Stomach (tissue), 19 donors: Measurements from ENCODE around the gene C8B. TPM values are rescaled to one million over a fixed set of nuclear protein-coding genes. Genes with fewer than 3 reads are reported as not detected.

Experiments used
- DNase-seq, 2 donors: peaks; one replicate each; pipeline versions ENCODE4 v3.0.0 to v3.0.0-alpha.2; 2013 to 2019
- H3K27ac ChIP-seq, 5 donors: fragments of 200-600 bp in 4 of 5; sonication (generic) in 4 of 5; one replicate each; pipeline ENCODE4 v1.5.1; 2013 to 2019; ENCODE audit warnings: mild to moderate bottlenecking in 1 of 5, moderate library complexity in 1 of 5
- H3K27me3 ChIP-seq, 3 donors: fragments of 200-600 bp; sonication (generic); one replicate each; pipeline ENCODE4 v1.5.1; 2017 to 2019; ENCODE audit warnings: mixed run types in 1 of 3
- H3K36me3 ChIP-seq, 4 donors: fragments of 200-600 bp; sonication (generic); 1 replicate in 3 of 4; 2 replicates in 1 of 4; pipeline ENCODE4 v1.5.1; 2016 to 2019
- H3K4me1 ChIP-seq, 4 donors: fragments of 200-600 bp; sonication (generic); one replicate each; pipeline ENCODE4 v1.5.1; 2016 to 2019
- H3K4me3 ChIP-seq, 4 donors: fragments of 200-600 bp; sonication (generic) in 3 of 4; one replicate each; pipeline ENCODE4 v1.5.1; 2016 to 2019; ENCODE audit warnings: mild to moderate bottlenecking in 1 of 4
- H3K9me3 ChIP-seq, 4 donors: fragments of 200-600 bp; sonication (generic); one replicate each; pipeline ENCODE4 v1.5.1; 2016 to 2019
- EP300 ChIP-seq: sonication (generic); formaldehyde crosslinking; IDR thresholded peaks from one replicate; pipeline ENCODE4 v1.6.1; 2017; ENCODE audit warnings: antibody characterized with exemption
- POLR2A ChIP-seq, 4 donors: fragments of 450-650 bp; IDR thresholded peaks; one replicate each; pipeline ENCODE4 v1.6.1; 2016; ENCODE audit warnings: antibody characterized with exemption in 4 of 4, control low read depth in 2 of 4, mild to moderate bottlenecking in 1 of 4, moderate library complexity in 1 of 4
- POLR2AphosphoS5 ChIP-seq, 3 donors: sonication (generic); formaldehyde crosslinking; IDR thresholded peaks; one replicate each; pipeline ENCODE4 v1.6.1; 2016; ENCODE audit warnings: antibody characterized with exemption in 3 of 3
- WGBS, 5 donors: extraction: QIAGEN DNeasy Blood & Tissue Kit in 3 of 5; methylation state at CpG; one replicate each; pipeline versions ENCODE4 v1.1.5 to v1.1.7; 2013 to 2018; 5-methylcytosine and 5-hydroxymethylcytosine counted together
- intact Hi-C: fragments of 100-400 bp; cut with DNase I; formaldehyde crosslinking; loops from one replicate; pipeline ENCODE4 v1.15.1; 2023; ENCODE audit warnings: low total_unique reads
- long read RNA-seq, 10 donors: transcript quantifications; one replicate each; lab custom pipeline, GENCODE V29; 2026
- polyA plus RNA-seq, 3 donors: library from polyadenylated mRNA; stranded (reverse); fragments of 200-250 nt; gene quantifications; one replicate each; pipeline ENCODE4 v1.2.3, GENCODE V29; 2013
- total RNA-seq, 5 donors: library from RNA; depleted of rRNA; stranded (reverse); fragments of >200 nt; gene quantifications; one replicate each; pipeline versions ENCODE4 v1.1.0 to v1.2.3, GENCODE V29; 2014 to 2016
- TF ChIP-seq, protein P1 (sequence below), 7 experiments: fragments of 450-650 bp in 4 of 7; fragments of 200-600 bp in 3 of 7; sonication (generic) in 3 of 7; IDR thresholded peaks; one replicate each; pipeline ENCODE4 v1.5.1; 2016 to 2019; ENCODE audit warnings: antibody characterized with exemption in 7 of 7, control low read depth in 2 of 7, mild to moderate bottlenecking in 1 of 7
- donor health status: healthy with polysubstance abuse.
- donor health status: Bipolar disorder and iron deficiency.
- donor health status: healthy.

C8B gene
- total RNA-seq: not detected
- under 1 TPM in 2 of 3 donors, not detected in 1; 0.15 to 0.25 TPM for polyA plus RNA-seq
- long read RNA-seq, donor 1: 0 reads
- long read RNA-seq, donor 2: 0 reads
- long read RNA-seq, donor 3: 0 reads
- long read RNA-seq, donor 4: 0 reads
- long read RNA-seq, donor 5: 0 reads
- long read RNA-seq, donor 6: 0 reads
- long read RNA-seq, donor 7: 0 reads
- long read RNA-seq, donor 8: 0 reads
- long read RNA-seq, donor 9: 0 reads
- long read RNA-seq, donor 10: 0 reads

DNA sequence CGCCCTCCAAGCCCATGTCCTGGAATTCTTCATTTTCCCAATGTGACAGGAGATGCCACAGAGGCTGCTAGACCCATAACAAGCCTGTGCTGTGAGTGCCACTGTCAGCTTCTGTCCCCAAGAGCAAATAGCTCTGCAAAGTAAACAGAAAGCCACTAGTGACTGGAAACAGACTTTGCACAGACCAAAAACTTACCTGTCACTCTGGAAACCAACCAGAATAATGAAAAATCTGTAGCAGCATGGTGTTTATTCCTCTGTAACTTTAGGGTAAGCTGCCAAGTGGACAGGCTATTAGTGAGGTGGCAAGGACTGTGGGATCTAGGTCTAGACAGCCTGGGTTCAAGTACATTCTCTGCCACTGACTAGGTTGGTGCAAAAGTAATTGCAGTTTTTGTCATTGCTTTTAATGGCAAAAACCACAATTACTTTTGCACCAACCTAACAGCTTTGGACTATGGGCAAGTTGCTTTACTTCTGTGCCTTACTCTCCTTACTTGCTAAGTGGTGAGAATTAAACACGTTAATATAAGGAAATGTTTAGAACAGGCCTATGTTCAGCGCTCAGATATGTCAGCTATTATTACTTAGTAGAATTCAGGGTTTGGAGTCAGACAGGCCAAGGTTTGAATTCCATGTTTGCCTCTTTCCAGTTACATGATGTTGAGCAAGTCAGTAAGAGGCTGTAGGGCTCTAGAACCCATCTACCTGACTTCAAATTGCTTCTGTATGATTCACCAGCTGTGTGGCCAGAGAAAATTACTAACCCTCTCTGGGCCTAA, at the start of gene C8B:
C8B (minus strand) TSS at position 100 of the 782 bp plus-strand sequence; CDS start at position 33, 67 bp downstream.
- no peaks in the 10 kb centered on the region for H3K27me3 ChIP-seq
- WGBS, 5 donors: 80 to 87% (median 83%) methylated on average over 3 of the region's 3 CpGs
- peaks cover 0 to 7% (median 0%) of the 10 kb centered on the region in 4 donors for H3K4me1 ChIP-seq
- H3K36me3 ChIP-seq: no peaks in the 10 kb centered on the region
- H3K4me3 ChIP-seq: no peak within 1 kb of the TSS
- TF ChIP-seq EP300 (no peak), POLR2A (IDR thresholded peaks at IDR 0.05) (no peak), POLR2AphosphoS5 (IDR thresholded peaks at IDR 0.05) (no peak)
- TF ChIP-seq, protein P1, sequence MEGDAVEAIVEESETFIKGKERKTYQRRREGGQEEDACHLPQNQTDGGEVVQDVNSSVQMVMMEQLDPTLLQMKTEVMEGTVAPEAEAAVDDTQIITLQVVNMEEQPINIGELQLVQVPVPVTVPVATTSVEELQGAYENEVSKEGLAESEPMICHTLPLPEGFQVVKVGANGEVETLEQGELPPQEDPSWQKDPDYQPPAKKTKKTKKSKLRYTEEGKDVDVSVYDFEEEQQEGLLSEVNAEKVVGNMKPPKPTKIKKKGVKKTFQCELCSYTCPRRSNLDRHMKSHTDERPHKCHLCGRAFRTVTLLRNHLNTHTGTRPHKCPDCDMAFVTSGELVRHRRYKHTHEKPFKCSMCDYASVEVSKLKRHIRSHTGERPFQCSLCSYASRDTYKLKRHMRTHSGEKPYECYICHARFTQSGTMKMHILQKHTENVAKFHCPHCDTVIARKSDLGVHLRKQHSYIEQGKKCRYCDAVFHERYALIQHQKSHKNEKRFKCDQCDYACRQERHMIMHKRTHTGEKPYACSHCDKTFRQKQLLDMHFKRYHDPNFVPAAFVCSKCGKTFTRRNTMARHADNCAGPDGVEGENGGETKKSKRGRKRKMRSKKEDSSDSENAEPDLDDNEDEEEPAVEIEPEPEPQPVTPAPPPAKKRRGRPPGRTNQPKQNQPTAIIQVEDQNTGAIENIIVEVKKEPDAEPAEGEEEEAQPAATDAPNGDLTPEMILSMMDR (IDR thresholded peaks at IDR 0.05): no peak
- no peak within 1 kb of the TSS for H3K27ac ChIP-seq
- DNase-seq: no peak
- H3K9me3 ChIP-seq: no peaks in the 10 kb centered on the region
- intact Hi-C loops: no loop called here

DNA sequence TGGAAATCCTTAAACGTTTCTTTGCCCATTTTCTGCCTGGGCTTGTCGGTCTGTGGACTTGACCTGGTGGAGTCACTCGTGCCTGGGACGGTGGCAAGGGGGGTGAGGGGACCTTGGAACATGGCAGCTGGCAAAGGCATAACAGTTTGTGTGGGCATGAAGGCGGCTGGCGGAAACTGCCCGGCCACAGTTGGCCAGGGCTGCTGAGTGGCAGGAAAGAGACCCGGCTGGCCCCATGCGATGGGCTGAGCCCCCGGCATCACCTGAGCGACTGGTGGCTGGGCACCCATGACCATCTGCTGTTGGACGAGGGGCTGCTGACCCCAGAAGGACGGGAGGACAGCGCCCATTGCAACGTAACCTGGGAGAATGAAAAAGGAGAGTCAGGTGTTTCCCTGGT, 49.3 kb upstream of the C8B start:
- Histone ChIP-seq H3K27me3 (no peaks in the 10 kb centered on the region), H3K4me1 (no peaks in the 10 kb centered on the region), H3K4me3 (no peak overlapping the region), H3K27ac (no peak overlapping the region), H3K36me3 (no peaks in the 10 kb centered on the region), H3K9me3 (no peaks in the 10 kb centered on the region)
- WGBS, 5 donors: 93 to 95% (median 94%) methylated on average over 13 to 15 of the region's 15 CpGs
- no peak for TF ChIP-seq POLR2A (IDR thresholded peaks at IDR 0.05)
- DNase-seq: no peak
- intact Hi-C loops: no loop called here

DNA sequence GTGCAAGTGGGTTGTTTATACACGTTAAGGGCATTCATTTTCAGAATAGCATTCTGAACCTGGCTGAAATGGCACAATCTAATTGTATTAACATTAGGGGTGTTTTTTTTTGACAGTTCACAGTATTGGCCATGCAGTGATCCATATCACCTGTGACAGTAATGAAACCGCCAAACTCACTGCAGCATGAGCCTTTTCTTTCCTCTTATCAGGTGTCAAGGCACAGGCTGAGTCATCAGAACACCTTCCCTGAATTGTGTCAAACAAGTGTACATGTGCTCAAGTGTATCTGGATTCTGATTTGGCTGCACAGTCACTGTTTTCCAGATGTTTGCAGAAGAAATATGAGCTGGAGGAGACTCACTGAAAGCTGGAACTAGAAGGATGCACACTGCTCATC, 47.7 kb upstream of the C8B start:
- H3K4me3 ChIP-seq: no peak overlapping the region
- DNase-seq: peak in 1 of 2 donors; percentile 17
- TF ChIP-seq, protein P1 (IDR thresholded peaks at IDR 0.05): no peak
- TF ChIP-seq POLR2AphosphoS5 (IDR thresholded peaks at IDR 0.05): peak in 1 of 3 donors; percentile 48

DNA sequence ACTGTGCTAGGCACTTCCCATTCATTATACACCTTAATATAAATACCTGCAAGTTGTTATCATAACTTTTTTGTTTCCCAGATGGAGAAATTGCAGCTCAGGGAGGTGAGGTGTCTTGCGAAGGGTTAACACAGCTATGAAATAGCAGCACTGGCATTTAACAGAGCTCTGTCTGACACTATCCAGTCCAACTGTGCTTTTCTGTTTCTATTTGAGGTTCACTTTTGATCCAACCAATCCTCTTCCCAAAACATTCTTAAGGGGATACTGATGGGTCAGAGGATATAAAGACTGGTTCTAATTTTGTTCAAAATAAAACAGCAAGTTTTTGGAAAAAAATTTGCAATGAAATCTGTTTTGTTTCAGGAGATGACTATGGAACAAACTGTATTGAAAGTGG, 46.5 kb upstream of the C8B start:
- TF ChIP-seq, protein P1 (IDR thresholded peaks at IDR 0.05): no peak
- TF ChIP-seq POLR2A (IDR thresholded peaks at IDR 0.05) (no peak), EP300 (no peak), POLR2AphosphoS5 (IDR thresholded peaks at IDR 0.05) (no peak)
- Histone ChIP-seq H3K36me3 (no peaks in the 10 kb centered on the region), H3K4me3 (no peak overlapping the region), H3K27ac (no peak overlapping the region), H3K27me3 (no peaks in the 10 kb centered on the region), H3K9me3 (no peaks in the 10 kb centered on the region), H3K4me1 (no peaks in the 10 kb centered on the region)
- peak in 1 of 2 donors; percentile 55 for DNase-seq
- WGBS, 5 donors: 69 to 97% (median 88%) methylated on average over 1 of the region's 1 CpG
- intact Hi-C loops: no loop called here

More for the DNA sequence above, 47.7 kb upstream of the C8B start:
- Histone ChIP-seq H3K4me1 (no peaks in the 10 kb centered on the region), H3K27ac (no peak overlapping the region), H3K27me3 (no peaks in the 10 kb centered on the region), H3K9me3 (no peaks in the 10 kb centered on the region), H3K36me3 (no peaks in the 10 kb centered on the region)
- intact Hi-C loops: no loop called here
- WGBS, 5 donors: 36 to 61% (median 51%) methylated on average over 2 of the region's 2 CpGs

DNA sequence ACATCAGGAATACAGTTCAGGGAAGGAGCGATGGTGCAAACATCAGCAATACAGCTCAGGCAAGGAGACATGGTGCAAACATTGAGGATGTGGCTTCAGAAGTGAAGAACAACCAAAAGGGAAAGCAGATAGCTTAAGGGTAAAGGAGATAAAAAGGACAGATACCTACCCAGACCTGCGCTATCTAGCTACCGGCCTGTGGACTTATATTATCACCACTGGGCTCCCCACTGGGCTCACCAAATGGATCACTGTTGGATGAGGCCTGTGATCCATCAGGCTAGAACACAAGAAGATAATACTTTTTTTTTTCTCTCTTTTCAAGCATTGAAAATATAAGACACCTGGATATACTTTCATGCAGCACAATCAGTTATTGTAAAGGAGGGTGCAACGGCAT, 44.7 kb upstream of the C8B start:
- DNase-seq: no peak
- H3K27me3 ChIP-seq: no peaks in the 10 kb centered on the region
- H3K4me3 ChIP-seq: no peak overlapping the region
- H3K4me1 ChIP-seq: no peaks in the 10 kb centered on the region
- H3K9me3 ChIP-seq: no peaks in the 10 kb centered on the region
- 90 to 95% (median 92%) methylated on average over 4 of the region's 4 CpGs for WGBS, 5 donors
- no peaks in the 10 kb centered on the region for H3K36me3 ChIP-seq
- no peak overlapping the region for H3K27ac ChIP-seq
- intact Hi-C loops: no loop called here
- TF ChIP-seq POLR2AphosphoS5 (IDR thresholded peaks at IDR 0.05) (no peak), POLR2A (IDR thresholded peaks at IDR 0.05) (no peak), EP300 (no peak)
- TF ChIP-seq, protein P1 (IDR thresholded peaks at IDR 0.05): no peak
